IMR-90 (cell line): ENCODE measurements around the gene KRT83. TPM values are rescaled to one million over a fixed set of nuclear protein-coding genes. Genes with fewer than 3 reads are reported as not detected.

Source experiments
- ATAC-seq: fragments of 200-7000 bp; cut with Tn5 transposase; 2 replicates; pipeline ENCODE4 v1.9.1; 2020; ENCODE audit warnings: low read depth, mild to moderate bottlenecking, moderate library complexity
- BruUV-seq: library from RNA; stranded (reverse); fragments of 400-500 nt; replicated peaks from 2 replicates; lab custom pipeline; 2021; lab: Mats Ljungman, UMichigan
- CTCF ChIA-PET: fragments of 300-600 bp; formaldehyde crosslinking; extraction: SDS; loops from one replicate; lab custom pipeline; 2021; ENCODE audit warnings: antibody characterized with exemption; lab: Yijun Ruan, JAX
- POLR2A ChIA-PET: fragments of 300-600 bp; sonication (Branson Sonifier 250); formaldehyde crosslinking; loops from one replicate; lab custom pipeline; 2022; ENCODE audit warnings: antibody characterized with exemption; ENCODE audit not compliant: unreplicated experiment; lab: Charles Lee
- DNase-seq: peaks from one replicate; pipeline ENCODE4 v3.0.0; 2013
- H2AFZ ChIP-seq: replicated peaks from 2 replicates; pipeline ENCODE3; 2013; ENCODE audit warnings: low read length, mild to moderate bottlenecking; ENCODE audit not compliant: poor library complexity
- H2AK5ac ChIP-seq: 2 replicates; pipeline ENCODE4 v1.6.1; 2013; ENCODE audit warnings: low read depth, low read length, inconsistent platforms
- H2AK9ac ChIP-seq: replicated peaks from 2 replicates; pipeline ENCODE3; 2013; ENCODE audit warnings: mild to moderate bottlenecking, low read depth, low read length, moderate library complexity; ENCODE audit not compliant: poor library complexity
- H2BK120ac ChIP-seq: 2 replicates; pipeline ENCODE4 v1.6.1; 2013; ENCODE audit warnings: low read depth, low read length, inconsistent platforms
- H2BK15ac ChIP-seq: 3 replicates; pipeline ENCODE4 v1.6.1; 2013; ENCODE audit warnings: low read depth, low read length, inconsistent platforms
- H2BK20ac ChIP-seq: 2 replicates; pipeline ENCODE4 v1.6.1; 2013; ENCODE audit warnings: low read depth, mild to moderate bottlenecking, inconsistent platforms, low read length, moderate library complexity
- H2BK5ac ChIP-seq: 2 replicates; pipeline ENCODE4 v1.6.1; 2013; ENCODE audit warnings: mild to moderate bottlenecking, low read depth, low read length, inconsistent platforms; ENCODE audit not compliant: poor library complexity, severe bottlenecking
- H3K14ac ChIP-seq: replicated peaks from 2 replicates; pipeline ENCODE4 v1.6.1; 2013; ENCODE audit warnings: low read depth, low read length, inconsistent platforms
- H3K18ac ChIP-seq: 2 replicates; pipeline ENCODE4 v1.6.1; 2013; ENCODE audit warnings: low read depth, low read length, control low read depth
- H3K23ac ChIP-seq: 2 replicates; pipeline ENCODE4 v1.6.1; 2013; ENCODE audit warnings: low read depth, low read length, inconsistent platforms
- H3K27ac ChIP-seq: 2 replicates; pipeline ENCODE4 v1.5.1; 2013; ENCODE audit warnings: mild to moderate bottlenecking, control low read depth, low read length; ENCODE audit not compliant: insufficient read depth
- H3K27me3 ChIP-seq: 2 replicates; pipeline ENCODE4 v1.6.1; 2013; ENCODE audit warnings: low read length; ENCODE audit not compliant: control insufficient read depth, insufficient read depth
- H3K36me3 ChIP-seq: 2 replicates; pipeline ENCODE4 v1.6.1; 2013; ENCODE audit warnings: low read length, mixed read lengths; ENCODE audit not compliant: control insufficient read depth, insufficient read depth
- H3K4ac ChIP-seq: 2 replicates; pipeline ENCODE4 v1.6.1; 2013; ENCODE audit warnings: low read depth, low read length, inconsistent platforms
- H3K4me1 ChIP-seq: 2 replicates; pipeline ENCODE4 v1.6.1; 2013; ENCODE audit warnings: low read length, mixed read lengths; ENCODE audit not compliant: control insufficient read depth, insufficient read depth
- H3K4me2 ChIP-seq: 2 replicates; pipeline ENCODE4 v1.6.1; 2013; ENCODE audit warnings: low read depth, mild to moderate bottlenecking, control low read depth, low read length, moderate library complexity
- H3K4me3 ChIP-seq: 2 replicates; pipeline ENCODE4 v1.5.1; 2013; ENCODE audit warnings: low read depth, mild to moderate bottlenecking, control low read depth, low read length, moderate library complexity; ENCODE audit not compliant: insufficient read depth
- H3K56ac ChIP-seq: 2 replicates; pipeline ENCODE4 v1.6.1; 2013; ENCODE audit warnings: low read length, inconsistent platforms; ENCODE audit not compliant: insufficient read depth; ENCODE audit errors: extremely low read depth
- H3K79me1 ChIP-seq, 2 experiments: 2 replicates each; pipeline ENCODE4 v1.6.1; 2013; ENCODE audit warnings: low read length in 2 of 2, inconsistent platforms in 1 of 2, low read depth in 1 of 2
- H3K9ac ChIP-seq: 2 replicates; pipeline ENCODE4 v1.6.1; 2013; ENCODE audit warnings: low read depth, low read length, control low read depth
- H3K9me1 ChIP-seq: 2 replicates; pipeline ENCODE4 v1.6.1; 2013; ENCODE audit warnings: low read length, inconsistent platforms; ENCODE audit not compliant: insufficient read depth
- H3K9me3 ChIP-seq: 2 replicates; pipeline ENCODE4 v1.6.1; 2013; ENCODE audit warnings: low read length; ENCODE audit not compliant: control insufficient read depth, insufficient read depth
- H4K20me1 ChIP-seq: 2 replicates; pipeline ENCODE4 v1.6.1; 2013; ENCODE audit warnings: low read length, inconsistent platforms; ENCODE audit not compliant: insufficient read depth
- H4K5ac ChIP-seq: 2 replicates; pipeline ENCODE4 v1.6.1; 2013; ENCODE audit warnings: mild to moderate bottlenecking, low read depth, low read length, control low read depth
- H4K8ac ChIP-seq, 2 experiments: 2 replicates each; pipeline ENCODE4 v1.6.1; 2013; ENCODE audit warnings: low read depth in 2 of 2, low read length in 2 of 2, control low read depth in 1 of 2, inconsistent platforms in 1 of 2
- H4K91ac ChIP-seq: 2 replicates; pipeline ENCODE4 v1.6.1; 2013; ENCODE audit warnings: low read depth, low read length, inconsistent platforms; ENCODE audit not compliant: insufficient read depth
- BHLHE40 ChIP-seq: fragments of 150-350 bp; IDR thresholded peaks from 2 replicates; pipeline ENCODE4 v1.6.1; 2016; ENCODE audit warnings: mild to moderate bottlenecking, low read depth, low read length
- CEBPB ChIP-seq: IDR thresholded peaks from 2 replicates; pipeline ENCODE4 v1.6.1; 2012; ENCODE audit warnings: low read depth, low read length, improper control_type of control experiment
- CHD1 ChIP-seq: IDR thresholded peaks from 2 replicates; pipeline ENCODE4 v1.6.1; 2012; ENCODE audit warnings: low read depth, low read length, improper control_type of control experiment
- FOS ChIP-seq: fragments of 150-350 bp; IDR thresholded peaks from 2 replicates; pipeline ENCODE4 v1.6.1; 2016; ENCODE audit warnings: low read depth, low read length
- MAFK ChIP-seq: IDR thresholded peaks from 2 replicates; pipeline ENCODE4 v1.6.1; 2012; ENCODE audit warnings: low read depth, low read length, improper control_type of control experiment
- MAZ ChIP-seq: IDR thresholded peaks from 2 replicates; pipeline ENCODE4 v1.6.1; 2012; ENCODE audit warnings: low read depth, mild to moderate bottlenecking, low read length, improper control_type of control experiment, moderate library complexity, borderline replicate concordance
- MXI1 ChIP-seq: IDR thresholded peaks from 2 replicates; pipeline ENCODE4 v1.6.1; 2012; ENCODE audit warnings: low read depth, mild to moderate bottlenecking, low read length, moderate library complexity, borderline replicate concordance
- NFE2L2 ChIP-seq: fragments of 150-350 bp; IDR thresholded peaks from 2 replicates; pipeline ENCODE4 v1.6.1; 2016; ENCODE audit warnings: low read depth, mild to moderate bottlenecking, low read length
- POLR2A ChIP-seq: IDR thresholded peaks from 2 replicates; pipeline ENCODE4 v1.6.1; 2012; ENCODE audit warnings: mild to moderate bottlenecking, low read depth, low read length
- RAD21 ChIP-seq: IDR thresholded peaks from 2 replicates; pipeline ENCODE4 v1.6.1; 2012; ENCODE audit warnings: low read length, improper control_type of control experiment
- RCOR1 ChIP-seq: IDR thresholded peaks from 2 replicates; pipeline ENCODE4 v1.6.1; 2012; ENCODE audit warnings: mild to moderate bottlenecking, low read length, improper control_type of control experiment; ENCODE audit not compliant: insufficient replicate concordance
- RFX5 ChIP-seq: IDR thresholded peaks from 2 replicates; pipeline ENCODE4 v1.8.0; 2012; ENCODE audit warnings: low read depth, mild to moderate bottlenecking, low read length, moderate library complexity
- WGBS, 2 experiments: methylation state at CpG; one replicate each; pipeline versions ENCODE4 v1.1.5 to v1.1.7; 2013; ENCODE audit warnings: missing lambda C conversion rate in 2 of 2; ENCODE audit not compliant: insufficient read length in 1 of 2; ENCODE audit errors: extremely low coverage in 2 of 2; 5-methylcytosine and 5-hydroxymethylcytosine counted together
- dilution Hi-C: fragments of 300-500 bp; cut with HindIII; formaldehyde crosslinking; loops from one replicate; pipeline ENCODE4 v1.14.3; 2018; ENCODE audit warnings: low sequenced_read_pairs; ENCODE audit not compliant: unreplicated experiment
- in situ Hi-C: fragments of 300-500 bp; cut with MboI; formaldehyde crosslinking; loops from 3 replicates; pipeline ENCODE4 v1.14.3; 2019; ENCODE audit warnings: low sequenced_read_pairs, inconsistent platforms, mixed read lengths
- intact Hi-C: fragments of 100-400 bp; cut with micrococcal nuclease; formaldehyde crosslinking; loops from 2 replicates; pipeline ENCODE4 v1.10.0; 2022
- polyA plus RNA-seq, 3 experiments: library from polyadenylated mRNA; depleted of rRNA; stranded (reverse); fragments of >200 nt; gene quantifications; 2 replicates each; pipeline ENCODE4 v1.2.3, GENCODE V29; 2012; ENCODE audit warnings: low replicate concordance in 1 of 3
- total RNA-seq: library from RNA; depleted of rRNA; stranded (reverse); fragments of >200 nt; gene quantifications from 2 replicates; pipeline ENCODE4 v1.2.3, GENCODE V29; 2012
- TF ChIP-seq, protein P1 (sequence below): fragments of 150-350 bp; IDR thresholded peaks from 2 replicates; pipeline ENCODE4 v1.6.1; 2016; ENCODE audit warnings: low read depth, mild to moderate bottlenecking, low read length, moderate library complexity, borderline replicate concordance
- TF ChIP-seq, protein P2 (sequence below): conservative IDR thresholded peaks from 2 replicates; pipeline ENCODE4 v1.5.1; 2012; ENCODE audit warnings: mild to moderate bottlenecking, low read depth, low read length, improper control_type of control experiment
- TF ChIP-seq, protein P3 (sequence below): fragments of 150-350 bp; IDR thresholded peaks from 2 replicates; pipeline ENCODE4 v1.6.1; 2017; ENCODE audit warnings: mild to moderate bottlenecking, antibody characterized with exemption, low read length, low read depth

KRT83 gene
- total and polyA plus RNA-seq, 2 of the 4 experiments (the other 2 are of a cell fraction): not detected

DNA sequence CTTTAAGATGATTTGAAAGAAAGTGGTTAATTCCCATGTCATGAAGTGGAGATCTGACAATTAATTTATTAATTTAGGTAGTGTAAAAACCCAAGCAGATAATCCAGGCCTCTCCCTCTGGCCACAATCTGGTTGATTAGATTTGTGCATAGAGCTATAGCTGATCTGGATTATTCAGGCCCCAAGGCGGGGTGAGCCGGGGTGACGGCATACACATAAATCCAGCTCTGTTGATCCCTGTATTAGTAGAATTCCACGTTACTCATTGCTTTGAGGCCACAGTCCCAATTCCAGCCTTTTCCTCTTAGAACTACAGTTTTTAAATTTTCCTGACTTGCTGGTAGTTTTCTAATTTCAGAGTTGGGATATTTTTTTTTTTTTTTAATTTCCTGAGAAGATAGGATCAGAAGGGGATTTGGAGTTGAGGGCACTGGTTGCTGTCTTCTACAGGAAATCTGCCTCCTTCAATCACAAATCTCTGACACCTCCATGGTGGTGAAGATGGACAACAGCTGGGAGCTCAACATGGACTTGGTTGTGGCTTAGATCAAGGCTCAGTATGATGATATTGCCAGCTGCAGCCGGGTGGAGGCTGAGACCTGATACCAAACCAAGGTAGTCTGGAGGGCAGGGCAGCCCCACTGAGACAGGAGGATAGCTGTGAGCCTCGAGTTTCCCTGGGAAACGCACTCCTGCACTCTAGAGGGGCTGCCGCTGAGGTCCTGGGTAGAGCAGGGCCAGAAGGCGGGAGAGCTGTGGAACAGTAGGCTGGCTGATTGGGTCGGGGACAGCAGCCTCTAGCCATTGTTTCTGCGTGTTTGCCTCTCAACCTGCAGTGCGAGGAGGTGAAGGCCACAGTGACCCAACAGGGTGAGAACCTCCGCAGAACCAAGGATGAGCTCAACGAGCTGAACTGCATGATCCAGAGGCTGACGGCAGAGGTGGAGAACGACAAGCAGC lies 26.6 kb upstream of the KRT83 start:
- 23% methylated on average over 5 of the region's 16 CpGs; no CpG with 5 or more reads in 1 of the 2 experiments for WGBS, 2 experiments
- no peak overlapping the region for H3K9ac ChIP-seq
- no peak overlapping the region for H3K4me2 ChIP-seq
- H3K4me1 ChIP-seq: no peaks in the 10 kb centered on the region
- H2AFZ ChIP-seq: no peak overlapping the region
- H2BK20ac ChIP-seq: no peak overlapping the region
- no peak overlapping the region for H3K23ac ChIP-seq
- no peak overlapping the region for H3K4ac ChIP-seq
- POLR2A ChIA-PET: no interaction called here
- peaks cover 6% of the 10 kb centered on the region for H3K9me3 ChIP-seq
- TF ChIP-seq, protein P1, sequence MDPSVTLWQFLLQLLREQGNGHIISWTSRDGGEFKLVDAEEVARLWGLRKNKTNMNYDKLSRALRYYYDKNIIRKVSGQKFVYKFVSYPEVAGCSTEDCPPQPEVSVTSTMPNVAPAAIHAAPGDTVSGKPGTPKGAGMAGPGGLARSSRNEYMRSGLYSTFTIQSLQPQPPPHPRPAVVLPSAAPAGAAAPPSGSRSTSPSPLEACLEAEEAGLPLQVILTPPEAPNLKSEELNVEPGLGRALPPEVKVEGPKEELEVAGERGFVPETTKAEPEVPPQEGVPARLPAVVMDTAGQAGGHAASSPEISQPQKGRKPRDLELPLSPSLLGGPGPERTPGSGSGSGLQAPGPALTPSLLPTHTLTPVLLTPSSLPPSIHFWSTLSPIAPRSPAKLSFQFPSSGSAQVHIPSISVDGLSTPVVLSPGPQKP: no peak
- no peak for TF ChIP-seq NFE2L2
- TF ChIP-seq, protein P2, sequence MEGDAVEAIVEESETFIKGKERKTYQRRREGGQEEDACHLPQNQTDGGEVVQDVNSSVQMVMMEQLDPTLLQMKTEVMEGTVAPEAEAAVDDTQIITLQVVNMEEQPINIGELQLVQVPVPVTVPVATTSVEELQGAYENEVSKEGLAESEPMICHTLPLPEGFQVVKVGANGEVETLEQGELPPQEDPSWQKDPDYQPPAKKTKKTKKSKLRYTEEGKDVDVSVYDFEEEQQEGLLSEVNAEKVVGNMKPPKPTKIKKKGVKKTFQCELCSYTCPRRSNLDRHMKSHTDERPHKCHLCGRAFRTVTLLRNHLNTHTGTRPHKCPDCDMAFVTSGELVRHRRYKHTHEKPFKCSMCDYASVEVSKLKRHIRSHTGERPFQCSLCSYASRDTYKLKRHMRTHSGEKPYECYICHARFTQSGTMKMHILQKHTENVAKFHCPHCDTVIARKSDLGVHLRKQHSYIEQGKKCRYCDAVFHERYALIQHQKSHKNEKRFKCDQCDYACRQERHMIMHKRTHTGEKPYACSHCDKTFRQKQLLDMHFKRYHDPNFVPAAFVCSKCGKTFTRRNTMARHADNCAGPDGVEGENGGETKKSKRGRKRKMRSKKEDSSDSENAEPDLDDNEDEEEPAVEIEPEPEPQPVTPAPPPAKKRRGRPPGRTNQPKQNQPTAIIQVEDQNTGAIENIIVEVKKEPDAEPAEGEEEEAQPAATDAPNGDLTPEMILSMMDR: no peak
- no peak for TF ChIP-seq RAD21
- no peak for TF ChIP-seq RCOR1
- no peak for TF ChIP-seq MAFK
- TF ChIP-seq MAZ: no peak
- TF ChIP-seq POLR2A: no peak
- TF ChIP-seq FOS: no peak
- TF ChIP-seq, protein P3, sequence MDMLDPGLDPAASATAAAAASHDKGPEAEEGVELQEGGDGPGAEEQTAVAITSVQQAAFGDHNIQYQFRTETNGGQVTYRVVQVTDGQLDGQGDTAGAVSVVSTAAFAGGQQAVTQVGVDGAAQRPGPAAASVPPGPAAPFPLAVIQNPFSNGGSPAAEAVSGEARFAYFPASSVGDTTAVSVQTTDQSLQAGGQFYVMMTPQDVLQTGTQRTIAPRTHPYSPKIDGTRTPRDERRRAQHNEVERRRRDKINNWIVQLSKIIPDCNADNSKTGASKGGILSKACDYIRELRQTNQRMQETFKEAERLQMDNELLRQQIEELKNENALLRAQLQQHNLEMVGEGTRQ: no peak
- TF ChIP-seq BHLHE40: no peak
- TF ChIP-seq MXI1: no peak
- TF ChIP-seq RFX5: no peak
- TF ChIP-seq CHD1: no peak
- TF ChIP-seq CEBPB: no peak
- H3K14ac ChIP-seq: no peak overlapping the region
- no peak overlapping the region for H3K27ac ChIP-seq
- H4K8ac ChIP-seq: no peak overlapping the region
- H4K5ac ChIP-seq: no peak overlapping the region
- no peaks in the 10 kb centered on the region for H3K36me3 ChIP-seq
- H4K91ac ChIP-seq: no peak overlapping the region
- H2BK15ac ChIP-seq: no peak overlapping the region
- H2AK9ac ChIP-seq: no peak overlapping the region
- CTCF ChIA-PET: no interaction called here
- dilution Hi-C loops (no loop called here), intact Hi-C loops (no loop called here), in situ Hi-C loops (no loop called here)
- H3K4me3 ChIP-seq: no peak overlapping the region
- H3K79me1 ChIP-seq: no peaks in the 10 kb centered on the region
- ATAC-seq: no peak
- H3K18ac ChIP-seq: no peak overlapping the region
- DNase-seq: no peak
- H3K9me1 ChIP-seq: no peaks in the 10 kb centered on the region
- no peak overlapping the region for H2BK120ac ChIP-seq
- no peaks in the 10 kb centered on the region for H4K20me1 ChIP-seq
- H2BK5ac ChIP-seq: no peak overlapping the region
- no peak overlapping the region for H3K56ac ChIP-seq
- no peak overlapping the region for H2AK5ac ChIP-seq
- no TSS peak for BruUV-seq
- H3K27me3 ChIP-seq: peaks cover 55% of the 10 kb centered on the region
